ENCODE measurements around the gene RPL10. TPM values are rescaled to one million over a fixed set of nuclear protein-coding genes. Genes with fewer than 3 reads are reported as not detected.

RPL10 gene
- total RNA-seq, 1 experiment from 2014 or later, result 2,110 TPM

GRCh38 chrX:154426916-154427770 is 29.0 kb downstream of the RPL10 start:
- Mint-ChIP-seq H3K4me3 (peak overlapping the region in 1 of 2 experiments; percentile 26; a peak in 2 of 5 replicates), H3K27me3 (ENCODE audit: low read depth) (no peaks in the 10 kb centered on the region), H3K9me3 (peaks cover 65 to 72% of the 10 kb centered on the region in 2 experiments), H3K4me1 (peaks cover 7 to 20% of the 10 kb centered on the region in 2 experiments), H3K36me3 (ENCODE audit: insufficient read depth in 1 of 3, low read depth in 3 of 3) (peaks cover 5 to 23% (median 16%) of the 10 kb centered on the region in 3 experiments), H3K27ac (no peak overlapping the region)
- Histone ChIP-seq H3K27me3 (ENCODE audit: insufficient read depth, low read length) (no peaks in the 10 kb centered on the region), H4K91ac (ENCODE audit: insufficient read length, low read depth, low read length) (no peak overlapping the region), H2AK5ac (ENCODE audit: insufficient read length, low read length) (no peak overlapping the region), H3K23ac (ENCODE audit: insufficient read length, low read depth, low read length) (no peak overlapping the region), H3K27ac (ENCODE audit: insufficient read length, low read depth, low read length) (no peak overlapping the region), H3K9me3 (ENCODE audit: control insufficient read depth, low read depth, low read length) (peaks cover 29% of the 10 kb centered on the region), H3K79me2 (ENCODE audit: insufficient read depth, low read length) (no peaks in the 10 kb centered on the region), H4K20me1 (ENCODE audit: control insufficient read depth, insufficient read depth, insufficient read length) (no peaks in the 10 kb centered on the region), H2BK15ac (ENCODE audit: low read depth, low read length) (no peak overlapping the region), H2BK20ac (ENCODE audit: low read depth, low read length, poor library complexity, severe bottlenecking) (no peak overlapping the region), H3T11ph (ENCODE audit: low read length) (no peak overlapping the region), H4K5ac (ENCODE audit: insufficient read length, low read depth, low read length) (no peak overlapping the region), H3K4me2 (ENCODE audit: insufficient read depth, insufficient read length, low read length) (no peak overlapping the region), H2BK120ac (ENCODE audit: low read depth, low read length, poor library complexity, severe bottlenecking) (no peak overlapping the region), H3K23me2 (ENCODE audit: insufficient read length, low read depth, low read length, poor library complexity, severe bottlenecking) (no peaks in the 10 kb centered on the region), H3K18ac (ENCODE audit: insufficient read length, low read depth, low read length) (no peak overlapping the region), H2BK5ac (ENCODE audit: insufficient read length, low read length) (no peak overlapping the region), H3K4me1 (ENCODE audit: insufficient read depth, low read length) (no peaks in the 10 kb centered on the region), H3K4ac (ENCODE audit: low read depth, low read length) (no peak overlapping the region), H4K8ac (replicated peaks; ENCODE audit: insufficient read length, low read depth, low read length) (no peak overlapping the region), H3K14ac (ENCODE audit: insufficient read depth, low read length) (no peak overlapping the region), H2AFZ (ENCODE audit: low read length) (no peak overlapping the region), H3K79me1 (ENCODE audit: insufficient read depth, low read depth, low read length, poor library complexity, severe bottlenecking) (no peaks in the 10 kb centered on the region), H3K9ac (ENCODE audit: extremely low read depth, insufficient read length, low read length) (no peak overlapping the region), H2BK12ac (ENCODE audit: insufficient read length, low read depth, low read length) (no peak overlapping the region), H3K56ac (ENCODE audit: insufficient read length, low read depth, low read length) (no peak overlapping the region)
- WGBS (ENCODE audit: extremely low coverage, insufficient read length, low lambda C conversion rate), result no CpG with 5 or more reads among the region's 13 CpGs
- DNase-seq, result no peak
- TF ChIP-seq CTCF (conservative IDR thresholded peaks at IDR 0.05), result no peak
